Neural crest cell (in vitro differentiated cells): ENCODE results near the gene TBCC. TPM values are rescaled to one million over a fixed set of nuclear protein-coding genes. Genes with fewer than 3 reads are reported as not detected.

Experiments used
- DNase-seq: peaks from one replicate; pipeline ENCODE4 v3.0.0; 2021; ENCODE audit warnings: low read depth, mixed read lengths, low spot score
- H3K27ac Mint-ChIP-seq: one replicate; pipeline ENCODE4 v1.8.0; 2021; ENCODE audit warnings: mild to moderate bottlenecking, mixed read lengths; ENCODE audit not compliant: unreplicated experiment
- H3K27me3 Mint-ChIP-seq: 2 replicates; pipeline ENCODE4 v1.8.0; 2021; ENCODE audit warnings: low read depth, mild to moderate bottlenecking, mixed read lengths
- H3K36me3 Mint-ChIP-seq: 2 replicates; pipeline ENCODE4 v1.8.0; 2021; ENCODE audit warnings: low read depth, mild to moderate bottlenecking, mixed read lengths
- H3K4me1 Mint-ChIP-seq: 2 replicates; pipeline ENCODE4 v1.8.0; 2021; ENCODE audit warnings: mixed read lengths
- H3K4me3 Mint-ChIP-seq: one replicate; pipeline ENCODE4 v1.8.0; 2021; ENCODE audit warnings: mild to moderate bottlenecking, mixed read lengths
- H3K9me3 Mint-ChIP-seq: 2 replicates; pipeline ENCODE4 v1.8.0; 2021; ENCODE audit warnings: mixed read lengths
- total RNA-seq: library from RNA; stranded (reverse); gene quantifications from 2 replicates; pipeline ENCODE4 v1.2.1, GENCODE V29; 2021
- TF ChIP-seq, protein P1 (sequence below): fragments of 200-600 bp; sonication (generic); conservative IDR thresholded peaks from 2 replicates; pipeline ENCODE4 v1.5.0; 2021; ENCODE audit warnings: antibody characterized with exemption, mild to moderate bottlenecking

Gene TBCC
- total RNA-seq, 1 donor from 2014 or later, result 23.2 TPM

DNA sequence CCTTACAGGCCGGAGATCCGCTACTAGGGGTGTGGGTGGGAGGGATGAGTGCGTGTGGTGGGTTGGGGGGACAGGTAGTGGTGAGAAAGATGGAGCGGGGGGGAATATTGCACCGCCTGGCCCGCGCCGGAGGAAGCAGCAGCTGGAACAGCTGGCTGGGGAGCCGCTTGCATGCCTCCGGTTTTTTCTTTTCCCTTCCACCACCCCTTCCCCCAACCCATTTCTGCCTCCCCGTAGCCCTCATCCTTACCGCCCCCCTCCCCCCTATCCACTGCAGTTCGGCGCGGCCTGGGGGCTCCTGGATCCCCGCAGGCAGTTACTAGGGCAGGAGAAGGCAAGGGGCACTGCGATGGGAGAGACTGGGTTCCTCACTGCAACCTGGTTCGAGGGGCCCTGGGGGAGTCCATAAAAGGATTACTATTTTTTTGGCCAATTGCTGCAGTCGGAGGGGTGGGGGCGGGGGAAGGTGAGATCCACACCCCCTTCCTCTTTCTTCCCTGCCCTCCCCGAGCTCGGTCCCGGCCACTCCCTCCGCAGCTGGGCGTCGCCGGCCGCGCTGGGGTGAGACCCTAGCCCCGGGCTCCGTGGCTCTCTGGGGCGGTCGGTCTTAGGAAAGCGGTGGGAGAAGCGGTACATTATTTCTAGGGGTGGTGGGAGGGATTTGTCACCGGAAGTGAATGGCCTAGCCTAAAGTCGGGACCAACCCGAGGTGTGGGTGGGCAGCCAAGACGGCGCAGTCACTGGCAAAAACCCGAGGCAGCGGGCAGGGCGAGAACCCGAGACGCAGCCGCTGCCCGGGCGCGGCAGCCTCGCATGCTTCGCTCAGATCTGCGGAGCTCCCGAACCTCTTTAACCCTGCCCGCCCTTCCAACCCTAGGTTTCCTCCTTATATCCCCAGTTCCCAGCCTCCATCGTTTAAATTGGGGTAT is 824 bp upstream of the TBCC start:
- TF ChIP-seq, protein P1, sequence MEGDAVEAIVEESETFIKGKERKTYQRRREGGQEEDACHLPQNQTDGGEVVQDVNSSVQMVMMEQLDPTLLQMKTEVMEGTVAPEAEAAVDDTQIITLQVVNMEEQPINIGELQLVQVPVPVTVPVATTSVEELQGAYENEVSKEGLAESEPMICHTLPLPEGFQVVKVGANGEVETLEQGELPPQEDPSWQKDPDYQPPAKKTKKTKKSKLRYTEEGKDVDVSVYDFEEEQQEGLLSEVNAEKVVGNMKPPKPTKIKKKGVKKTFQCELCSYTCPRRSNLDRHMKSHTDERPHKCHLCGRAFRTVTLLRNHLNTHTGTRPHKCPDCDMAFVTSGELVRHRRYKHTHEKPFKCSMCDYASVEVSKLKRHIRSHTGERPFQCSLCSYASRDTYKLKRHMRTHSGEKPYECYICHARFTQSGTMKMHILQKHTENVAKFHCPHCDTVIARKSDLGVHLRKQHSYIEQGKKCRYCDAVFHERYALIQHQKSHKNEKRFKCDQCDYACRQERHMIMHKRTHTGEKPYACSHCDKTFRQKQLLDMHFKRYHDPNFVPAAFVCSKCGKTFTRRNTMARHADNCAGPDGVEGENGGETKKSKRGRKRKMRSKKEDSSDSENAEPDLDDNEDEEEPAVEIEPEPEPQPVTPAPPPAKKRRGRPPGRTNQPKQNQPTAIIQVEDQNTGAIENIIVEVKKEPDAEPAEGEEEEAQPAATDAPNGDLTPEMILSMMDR, result no peak
- no peaks in the 10 kb centered on the region for H3K27me3 Mint-ChIP-seq
- H3K4me1 Mint-ChIP-seq, result peaks cover 34% of the 10 kb centered on the region
- H3K27ac Mint-ChIP-seq, result peak overlapping the region; percentile 62
- peaks cover 2% of the 10 kb centered on the region for H3K36me3 Mint-ChIP-seq
- H3K4me3 Mint-ChIP-seq, result peak overlapping the region; percentile 98
- DNase-seq, result peak; percentile 65
- no peaks in the 10 kb centered on the region for H3K9me3 Mint-ChIP-seq

DNA sequence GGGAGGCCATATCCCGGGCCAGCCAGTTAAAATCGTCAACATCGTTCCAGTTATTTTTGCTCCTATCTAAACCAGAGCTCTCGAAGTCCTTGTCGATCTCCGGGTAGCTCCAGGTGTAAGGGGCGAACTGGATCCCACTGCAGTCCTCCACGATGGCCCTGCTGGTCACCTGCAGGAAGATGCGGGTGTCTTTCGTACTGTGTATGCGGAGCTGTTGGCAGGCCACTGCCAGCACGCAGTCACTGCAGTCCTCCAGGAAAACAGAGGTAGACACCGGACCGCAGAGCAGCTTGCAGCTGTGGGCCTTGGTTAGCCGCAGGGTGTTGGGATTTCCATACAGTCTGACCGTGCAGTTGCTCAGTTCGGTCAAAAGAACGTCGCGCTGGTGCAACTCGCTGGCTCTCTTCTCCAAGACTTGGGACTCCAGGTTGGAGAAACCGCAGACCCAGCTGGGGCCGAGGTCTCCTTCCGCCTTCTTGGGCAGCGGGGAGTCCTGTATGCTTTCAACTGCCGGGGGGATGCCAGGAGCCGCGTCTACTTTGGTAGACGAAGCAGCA is 742 bp downstream of the TBCC start:
- peaks cover 2% of the 10 kb centered on the region for H3K36me3 Mint-ChIP-seq
- H3K27me3 Mint-ChIP-seq, result peaks cover 3% of the 10 kb centered on the region
- peaks cover 34% of the 10 kb centered on the region for H3K4me1 Mint-ChIP-seq
- H3K9me3 Mint-ChIP-seq, result no peaks in the 10 kb centered on the region
- TF ChIP-seq, protein P1, result no peak
- no peak for DNase-seq
- peak overlapping the region; percentile 65 for H3K27ac Mint-ChIP-seq
- H3K4me3 Mint-ChIP-seq, result peak overlapping the region; percentile 98

DNA sequence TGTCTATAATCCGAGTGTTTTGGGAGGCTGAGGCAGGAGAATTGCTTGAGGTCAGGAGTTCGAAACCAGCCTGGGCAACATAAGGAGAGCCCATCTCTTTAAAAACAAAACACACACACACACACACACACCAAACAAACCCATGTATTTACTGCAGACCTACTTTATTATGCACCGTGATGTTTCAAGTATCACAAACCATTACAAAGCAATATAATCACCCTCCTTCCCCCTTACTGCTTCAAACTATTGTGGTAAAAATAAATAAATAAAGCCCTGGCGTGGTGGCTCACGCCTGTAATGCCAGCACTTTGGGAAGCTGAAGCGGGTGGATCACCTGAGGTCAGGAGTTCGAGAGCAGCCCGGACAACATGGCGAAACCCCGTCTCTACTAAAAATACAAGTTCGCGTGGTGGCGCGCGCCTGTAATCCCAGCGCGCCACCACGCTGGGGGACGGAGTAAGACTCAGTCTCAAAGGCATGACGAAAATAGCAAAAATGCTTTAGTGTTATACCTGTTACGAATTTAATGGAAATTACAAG is 1.5 kb downstream of the TBCC start:
- TF ChIP-seq, protein P1, result no peak
- Mint-ChIP-seq H3K4me3 (peak overlapping the region; percentile 98), H3K9me3 (no peaks in the 10 kb centered on the region), H3K27me3 (peaks cover 3% of the 10 kb centered on the region), H3K36me3 (peaks cover 2% of the 10 kb centered on the region), H3K27ac (no peak overlapping the region), H3K4me1 (peaks cover 34% of the 10 kb centered on the region)
- DNase-seq, result no peak

DNA sequence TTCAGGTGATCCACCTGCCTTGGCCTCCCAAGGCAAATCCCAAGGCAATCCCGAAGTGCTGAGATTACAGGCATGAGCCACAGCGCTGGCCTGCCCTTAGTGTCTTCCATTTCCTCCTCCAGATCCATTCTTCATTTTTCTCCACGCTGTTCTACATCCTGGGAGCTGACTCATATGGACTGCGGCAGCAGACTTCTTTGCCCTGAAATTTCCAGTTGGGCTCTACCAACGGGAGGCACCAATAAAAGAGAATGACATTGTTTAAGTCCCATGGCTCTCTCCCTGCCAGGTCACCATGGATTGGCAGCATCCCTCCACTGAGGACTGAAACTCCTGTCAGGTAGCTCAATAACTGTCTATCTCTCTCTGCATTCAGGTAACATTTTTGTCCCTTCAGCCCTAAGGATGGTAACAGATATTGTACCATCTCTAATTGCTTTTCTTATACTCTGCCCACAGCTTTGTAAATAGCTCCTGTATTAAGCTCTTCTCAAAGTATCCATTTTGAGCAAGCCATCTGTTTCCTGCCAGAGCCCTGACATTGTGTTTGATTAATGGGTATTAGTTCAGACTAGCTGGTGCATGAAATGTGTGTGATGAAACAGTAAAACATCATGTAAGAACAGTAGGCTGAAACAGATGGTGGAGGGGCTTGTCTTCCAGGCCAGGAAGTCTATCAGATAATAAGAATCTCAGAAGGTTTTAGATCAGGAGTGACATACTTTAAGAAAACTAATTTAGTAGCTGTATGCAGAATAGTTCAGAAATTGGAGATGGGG is 3.6 kb downstream of the TBCC start:
- peaks cover 2% of the 10 kb centered on the region for H3K36me3 Mint-ChIP-seq
- TF ChIP-seq, protein P1, result no peak
- peak overlapping the region; percentile 80 for H3K4me3 Mint-ChIP-seq
- H3K9me3 Mint-ChIP-seq, result no peaks in the 10 kb centered on the region
- H3K4me1 Mint-ChIP-seq, result peaks cover 23% of the 10 kb centered on the region
- H3K27me3 Mint-ChIP-seq, result peaks cover 13% of the 10 kb centered on the region
- DNase-seq, result no peak
- H3K27ac Mint-ChIP-seq, result no peak overlapping the region

DNA sequence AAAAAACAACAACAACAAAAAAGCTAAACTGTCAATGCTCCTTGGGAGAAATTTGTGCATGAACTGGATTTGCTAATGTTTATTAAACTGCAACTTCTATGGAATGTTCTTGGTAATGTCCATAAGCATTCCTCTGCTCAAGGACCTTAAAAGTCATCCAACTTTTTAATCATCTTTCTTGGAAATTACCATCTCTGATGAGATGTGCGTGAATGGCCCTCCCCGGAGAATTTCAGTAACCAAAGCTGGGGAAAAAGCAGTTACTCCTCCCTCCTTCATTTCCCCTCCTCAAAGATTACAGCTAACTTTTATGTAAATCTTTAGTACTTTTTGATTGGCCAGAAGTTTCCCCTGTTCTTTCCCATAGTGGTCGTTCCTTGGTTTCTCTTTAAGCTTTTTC is 5.2 kb downstream of the TBCC start:
- H3K27ac Mint-ChIP-seq, result no peak overlapping the region
- no peak for DNase-seq
- H3K27me3 Mint-ChIP-seq, result peaks cover 14% of the 10 kb centered on the region
- H3K4me3 Mint-ChIP-seq, result peak overlapping the region; percentile 56
- TF ChIP-seq, protein P1, result no peak
- peaks cover under 1% of the 10 kb centered on the region for H3K36me3 Mint-ChIP-seq
- peaks cover 18% of the 10 kb centered on the region for H3K4me1 Mint-ChIP-seq
- H3K9me3 Mint-ChIP-seq, result no peaks in the 10 kb centered on the region
